Body of pancreas (tissue), 4 donors: ENCODE data around the gene ICAM5. TPM values are rescaled to one million over a fixed set of nuclear protein-coding genes. Genes with fewer than 3 reads are reported as not detected.

Source experiments
- ATAC-seq: fragments of 150-250 bp; one replicate; pipeline ENCODE4 v1.9.1; 2016
- DNase-seq, 4 donors: peaks; one replicate each; pipeline ENCODE4 v3.0.0-alpha.2; 2019
- H3K27ac ChIP-seq, 4 donors: fragments of 200-600 bp; sonication (generic); 1 replicate in 3 of 4; 2 replicates in 1 of 4; pipeline versions ENCODE4 v1.5.1 to v1.6.1; 2016 to 2019; ENCODE audit warnings: mild to moderate bottlenecking in 1 of 4, mixed read lengths in 1 of 4, moderate library complexity in 1 of 4
- H3K27me3 ChIP-seq, 2 donors: fragments of 200-600 bp; sonication (generic); one replicate each; pipeline ENCODE4 v1.6.0; 2016; ENCODE audit warnings: mild to moderate bottlenecking in 1 of 2
- H3K36me3 ChIP-seq, 2 donors: fragments of 200-600 bp; sonication (generic); replicated peaks in 1 of 2; 2 replicates each; pipeline ENCODE4 v1.5.1; 2016; ENCODE audit warnings: low read depth in 2 of 2; ENCODE audit not compliant: insufficient read depth in 1 of 2
- H3K4me1 ChIP-seq: fragments of 200-600 bp; sonication (generic); one replicate; pipeline ENCODE4 v1.6.0; 2016
- H3K4me3 ChIP-seq, 2 donors: fragments of 200-600 bp; sonication (generic); 1 replicate in 1 of 2; 2 replicates in 1 of 2; pipeline ENCODE4 v1.5.1; 2016 to 2019
- H3K9me3 ChIP-seq, 3 donors: fragments of 200-600 bp; sonication (generic); 1 replicate in 2 of 3; 2 replicates in 1 of 3; pipeline ENCODE4 v1.5.1; 2016
- CTCF ChIP-seq, 7 experiments: fragments of 450-650 bp in 4 of 7; fragments of 200-600 bp in 3 of 7; sonication (generic) in 3 of 7; IDR thresholded peaks; one replicate each; pipeline ENCODE4 v1.5.1; 2016 to 2019; ENCODE audit warnings: antibody characterized with exemption in 7 of 7
- POLR2A ChIP-seq, 3 donors: fragments of 450-650 bp; IDR thresholded peaks; one replicate each; pipeline ENCODE4 v1.6.1; 2016; ENCODE audit warnings: antibody characterized with exemption in 3 of 3, mild to moderate bottlenecking in 2 of 3
- WGBS, 2 donors: methylation state at CpG; one replicate each; pipeline ENCODE4 v1.1.5; 2017; 5-methylcytosine and 5-hydroxymethylcytosine counted together
- intact Hi-C: fragments of 100-400 bp; cut with DNase I; formaldehyde crosslinking; loops from one replicate; pipeline ENCODE4 v1.15.1; 2023
- total RNA-seq, 2 donors: library from RNA; depleted of rRNA; stranded (reverse); fragments of >200 nt; gene quantifications; one replicate each; pipeline ENCODE4 v1.1.0, GENCODE V29; 2016

Gene ICAM5
- total RNA-seq, 2 donors from 2014 or later = 0.33 TPM; not detected in 1

- H3K27ac ChIP-seq = peak within 1 kb of the TSS in 1 of 4 donors; percentile 23
- H3K4me3 ChIP-seq = no peak within 1 kb of the TSS
- H3K9me3 ChIP-seq = no peaks in the 10 kb centered on the region
- peak in 3 of 4 donors; percentile 42 to 63 (median 48) for DNase-seq
- intact Hi-C loops = no loop called here
- peaks cover 0 to 5% of the 10 kb centered on the region in 2 donors for H3K36me3 ChIP-seq
- ATAC-seq = peak; percentile 19
- peaks cover 52% of the 10 kb centered on the region for H3K4me1 ChIP-seq
- 3 to 12% methylated on average over 8 to 59 of the region's 59 CpGs for WGBS, 2 donors
- peaks cover 0 to 36% of the 10 kb centered on the region in 2 donors for H3K27me3 ChIP-seq
- TF ChIP-seq CTCF (IDR thresholded peaks at IDR 0.05) = no peak
- TF ChIP-seq POLR2A (IDR thresholded peaks at IDR 0.05) = peak in 1 of 3 donors; percentile 11
These were observed 2.7 kb upstream of the ICAM5 start, which contains the start of gene ICAM4 for GRCh38 chr19:10286803-10287737. Gene ICAM4, plus strand, starts transcription at chr19:10286955. Its CDS starts 58 bp downstream, at chr19:10287013.

GRCh38 chr19:10288662-10289166, 1.0 kb upstream of the ICAM5 start:
- no peak for ATAC-seq
- peaks cover 0 to 5% of the 10 kb centered on the region in 2 donors for H3K36me3 ChIP-seq
- no peak for DNase-seq
- H3K9me3 ChIP-seq = no peaks in the 10 kb centered on the region
- intact Hi-C loops = no loop called here
- H3K27me3 ChIP-seq = peaks cover 0 to 52% of the 10 kb centered on the region in 2 donors
- H3K4me3 ChIP-seq = no peak overlapping the region
- H3K4me1 ChIP-seq = peaks cover 62% of the 10 kb centered on the region
- H3K27ac ChIP-seq = no peak overlapping the region
- WGBS, 2 donors = 3 to 5% methylated on average over 16 to 23 of the region's 23 CpGs
- TF ChIP-seq POLR2A (IDR thresholded peaks at IDR 0.05) (no peak), CTCF (IDR thresholded peaks at IDR 0.05) (no peak)

- H3K27ac ChIP-seq = no peak overlapping the region
- intact Hi-C loops = no loop called here
- no peak overlapping the region for H3K4me3 ChIP-seq
- DNase-seq (no peak), ATAC-seq (no peak)
- peaks cover 0 to 2% of the 10 kb centered on the region in 2 donors for H3K36me3 ChIP-seq
- peaks cover 0 to 57% of the 10 kb centered on the region in 2 donors for H3K27me3 ChIP-seq
- TF ChIP-seq POLR2A (IDR thresholded peaks at IDR 0.05) (no peak), CTCF (IDR thresholded peaks at IDR 0.05) (no peak)
- WGBS, 2 donors = 0 to 1% methylated on average over 7 to 41 of the region's 50 CpGs
- peaks cover 62% of the 10 kb centered on the region for H3K4me1 ChIP-seq
- no peaks in the 10 kb centered on the region for H3K9me3 ChIP-seq
These were observed 451 bp upstream of the ICAM5 start for GRCh38 chr19:10289167-10289835.

- 0 to 3% methylated on average over 30 of the region's 30 CpGs for WGBS, 2 donors
- no peak for TF ChIP-seq CTCF (IDR thresholded peaks at IDR 0.05)
- no peak for TF ChIP-seq POLR2A (IDR thresholded peaks at IDR 0.05)
- Histone ChIP-seq H3K9me3 (no peaks in the 10 kb centered on the region), H3K4me3 (no peak overlapping the region), H3K27ac (no peak overlapping the region), H3K36me3 (peaks cover 0 to 2% of the 10 kb centered on the region in 2 donors), H3K4me1 (peaks cover 68% of the 10 kb centered on the region), H3K27me3 (peaks cover 0 to 68% of the 10 kb centered on the region in 2 donors)
- ATAC-seq (no peak), DNase-seq (no peak)
- intact Hi-C loops = no loop called here
These were observed 664 bp downstream of the ICAM5 start for GRCh38 chr19:10290357-10290875.
